Panc1 (cell line): ENCODE results near the gene ABL1. TPM values are rescaled to one million over a fixed set of nuclear protein-coding genes. Genes with fewer than 3 reads are reported as not detected.

Experiments used
- ATAC-seq: fragments of 200-7000 bp; cut with Tn5 transposase; 2 replicates; pipeline ENCODE4 v1.9.1; 2020; ENCODE audit warnings: mild to moderate bottlenecking, moderate library complexity
- BruUV-seq: library from RNA; stranded (reverse); fragments of 400-500 nt; replicated peaks from 2 replicates; lab custom pipeline; 2021; lab: Mats Ljungman, UMichigan
- CTCF ChIA-PET: fragments of 300-600 bp; sonication (Branson Sonifier 250); formaldehyde crosslinking; loops from one replicate; lab custom pipeline; 2022; ENCODE audit warnings: antibody characterized with exemption; lab: Charles Lee
- POLR2A ChIA-PET: fragments of 300-600 bp; sonication (Branson Sonifier 250); formaldehyde crosslinking; loops from one replicate; lab custom pipeline; 2022; ENCODE audit warnings: antibody characterized with exemption; lab: Charles Lee
- DNase-seq: peaks from one replicate; pipeline ENCODE4 v3.0.0-alpha.2; 2010; ENCODE audit warnings: low read depth, low spot score
- H3K27ac ChIP-seq: 2 replicates; pipeline ENCODE4 v1.5.1; 2011; ENCODE audit warnings: mild to moderate bottlenecking, low read length, inconsistent platforms
- H3K27me3 ChIP-seq: fragments of 200-500 bp; sonication (Bioruptor generic); 2 replicates; pipeline ENCODE4 v1.6.0; 2014; ENCODE audit warnings: low read length, inconsistent platforms; ENCODE audit not compliant: control insufficient read depth, insufficient read depth
- H3K36me3 ChIP-seq: fragments of 200-500 bp; sonication (Bioruptor generic); 2 replicates; pipeline ENCODE4 v1.5.1; 2014; ENCODE audit warnings: inconsistent platforms, mild to moderate bottlenecking, low read length, moderate library complexity; ENCODE audit not compliant: control insufficient read depth, insufficient read depth
- H3K4me1 ChIP-seq: 2 replicates; pipeline ENCODE4 v1.5.1; 2011; ENCODE audit warnings: inconsistent platforms, mild to moderate bottlenecking, low read length, moderate library complexity; ENCODE audit not compliant: control insufficient read depth, insufficient read depth
- H3K4me3 ChIP-seq, 2 experiments: 2 replicates each; pipeline ENCODE4 v1.5.1; 2011 to 2012; ENCODE audit warnings: low read depth in 2 of 2, low read length in 2 of 2, mild to moderate bottlenecking in 2 of 2, inconsistent platforms in 1 of 2, moderate library complexity in 1 of 2
- H3K9me3 ChIP-seq: fragments of 200-500 bp; sonication (Bioruptor generic); 2 replicates; pipeline ENCODE4 v1.5.1; 2014; ENCODE audit warnings: low read depth, mild to moderate bottlenecking, inconsistent platforms, low read length, moderate library complexity; ENCODE audit not compliant: control insufficient read depth, insufficient read depth
- CTCF ChIP-seq: fragments of 450-650 bp; IDR thresholded peaks from 2 replicates; pipeline ENCODE4 v1.5.1; 2017; ENCODE audit warnings: mild to moderate bottlenecking
- POLR2AphosphoS5 ChIP-seq: IDR thresholded peaks from 2 replicates; pipeline ENCODE4 v1.6.1; 2012; ENCODE audit warnings: mild to moderate bottlenecking, low read depth, low read length, moderate library complexity
- REST ChIP-seq, 2 experiments: IDR thresholded peaks; 2 replicates each; pipeline ENCODE4 v1.6.1; 2011 to 2012; ENCODE audit warnings: low read depth in 2 of 2, control low read depth in 1 of 2, low read length in 1 of 2, mild to moderate bottlenecking in 1 of 2, moderate library complexity in 1 of 2; ENCODE audit not compliant: insufficient read depth in 1 of 2
- SIN3A ChIP-seq: IDR thresholded peaks from 2 replicates; pipeline ENCODE4 v1.6.1; 2012; ENCODE audit warnings: low read depth, mild to moderate bottlenecking, low read length, moderate library complexity, borderline replicate concordance; ENCODE audit not compliant: insufficient read depth
- TCF7L2 ChIP-seq: IDR thresholded peaks from 2 replicates; pipeline ENCODE4 v1.6.1; 2011; ENCODE audit warnings: mild to moderate bottlenecking, low read depth, low read length, inconsistent platforms
- in situ Hi-C: cut with HindIII; loops from 2 replicates; pipeline ENCODE4 v1.10.0; 2016; ENCODE audit warnings: low sequenced_read_pairs, low pct_unique_long_range_greater_than_20kb
- intact Hi-C: fragments of 100-400 bp; cut with micrococcal nuclease; formaldehyde crosslinking; loops from one replicate; pipeline ENCODE4 v1.10.0; 2022; ENCODE audit not compliant: unreplicated experiment
- total RNA-seq: library from RNA; stranded (reverse); gene quantifications from one replicate; pipeline ENCODE4 v1.2.1, GENCODE V29; 2021; ENCODE audit not compliant: unreplicated experiment

The ABL1 gene
- total RNA-seq, 1 experiment from 2014 or later: 48.4 TPM

- H3K27me3 ChIP-seq: no peaks in the 10 kb centered on the region
- intact Hi-C loops: no loop called here
- H3K9me3 ChIP-seq: no peaks in the 10 kb centered on the region
- ChIA-PET CTCF (no interaction called here), POLR2A (interaction anchor here (0.7 kb wide), 1 partner anchor 151 kb away, joined by 4 read pairs; no protein-coding TSS in a partner anchor)
- in situ Hi-C loops: no loop called here
- BruUV-seq: no TSS peak
- DNase-seq: no peak
- H3K4me1 ChIP-seq: 0 out of 2 replicates have a peak, but pooled peaks cover 4% of the 10 kb centered on the region
- H3K36me3 ChIP-seq: no peaks in the 10 kb centered on the region
- H3K4me3 ChIP-seq: no peak overlapping the region
- H3K27ac ChIP-seq: no peak overlapping the region
- ATAC-seq: no peak
- TF ChIP-seq CTCF: no peak
- no peak for TF ChIP-seq POLR2AphosphoS5
- TF ChIP-seq TCF7L2: no peak
- TF ChIP-seq REST (IDR thresholded peaks at IDR 0.05; ENCODE audit: insufficient read depth in 1 of 2, low read depth in 2 of 2, low read length in 1 of 2): no peak
- TF ChIP-seq SIN3A: no peak
These were observed 82.3 kb downstream of the ABL1 start for GRCh38 chr9:130917168-130917960.

- DNase-seq (no peak), ATAC-seq (no peak)
- H3K4me1 ChIP-seq: no peaks in the 10 kb centered on the region
- TF ChIP-seq POLR2AphosphoS5 (no peak), TCF7L2 (no peak), CTCF (no peak), REST (IDR thresholded peaks at IDR 0.05; ENCODE audit: insufficient read depth in 1 of 2, low read depth in 2 of 2, low read length in 1 of 2) (no peak), SIN3A (no peak)
- no peaks in the 10 kb centered on the region for H3K9me3 ChIP-seq
- POLR2A ChIA-PET: interaction anchor here (0.7 kb wide), 1 partner anchor 152 kb away, joined by 4 read pairs; no protein-coding TSS in a partner anchor
- no TSS peak for BruUV-seq
- in situ Hi-C loops: no loop called here
- CTCF ChIA-PET: no interaction called here
- intact Hi-C loops: no loop called here
- no peaks in the 10 kb centered on the region for H3K27me3 ChIP-seq
- no peaks in the 10 kb centered on the region for H3K36me3 ChIP-seq
- no peak overlapping the region for H3K27ac ChIP-seq
- no peak overlapping the region for H3K4me3 ChIP-seq
These were observed 83.2 kb downstream of the ABL1 start for GRCh38 chr9:130918101-130918825.
